ENCODE data around the gene RSRC1. TPM values are rescaled to one million over a fixed set of nuclear protein-coding genes. Genes with fewer than 3 reads are reported as not detected.

Gene RSRC1
- total RNA-seq, 1 experiment from 2014 or later: 37.9 TPM

DNA sequence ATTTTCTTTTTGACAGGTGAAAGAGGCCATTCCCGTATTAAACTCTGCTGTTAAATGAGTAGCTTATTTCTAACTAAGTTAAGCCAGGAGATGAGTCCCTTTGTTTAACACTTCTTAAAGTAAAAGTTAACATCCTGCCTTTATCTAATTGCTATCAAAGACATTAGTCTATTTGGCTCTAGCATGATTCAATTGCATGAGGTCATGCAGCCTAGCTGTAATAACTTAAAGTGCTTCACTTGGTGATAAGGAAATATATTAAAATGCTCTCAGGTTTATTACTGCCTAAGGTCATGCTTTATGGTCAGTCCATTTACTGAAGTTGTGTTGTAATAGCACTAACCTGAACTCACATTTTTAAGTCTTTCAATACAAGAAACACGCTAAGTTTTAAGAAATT is 378.8 kb downstream of the RSRC1 start:
- no peak overlapping the region for H2AK5ac ChIP-seq (ENCODE audit: insufficient read length, low read length)
- no peaks in the 10 kb centered on the region for H3K4me1 ChIP-seq (ENCODE audit: insufficient read depth, low read length)
- no peak overlapping the region for H2AFZ ChIP-seq (ENCODE audit: low read length)
- Mint-ChIP-seq H3K4me1 (peaks cover 0 to 5% of the 10 kb centered on the region in 2 experiments; a peak in 3 of 4 replicates), H3K27ac (no peak overlapping the region), H3K9me3 (peaks cover 2% of the 10 kb centered on the region in 2 experiments; a peak in 2 of 5 replicates), H3K4me3 (no peak overlapping the region), H3K36me3 (ENCODE audit: insufficient read depth in 1 of 3, low read depth in 3 of 3) (no peaks in the 10 kb centered on the region; a peak in 2 of 7 replicates), H3K27me3 (ENCODE audit: low read depth) (no peaks in the 10 kb centered on the region)
- H3K27me3 ChIP-seq (ENCODE audit: insufficient read depth, low read length): no peaks in the 10 kb centered on the region
- TF ChIP-seq, protein P1, sequence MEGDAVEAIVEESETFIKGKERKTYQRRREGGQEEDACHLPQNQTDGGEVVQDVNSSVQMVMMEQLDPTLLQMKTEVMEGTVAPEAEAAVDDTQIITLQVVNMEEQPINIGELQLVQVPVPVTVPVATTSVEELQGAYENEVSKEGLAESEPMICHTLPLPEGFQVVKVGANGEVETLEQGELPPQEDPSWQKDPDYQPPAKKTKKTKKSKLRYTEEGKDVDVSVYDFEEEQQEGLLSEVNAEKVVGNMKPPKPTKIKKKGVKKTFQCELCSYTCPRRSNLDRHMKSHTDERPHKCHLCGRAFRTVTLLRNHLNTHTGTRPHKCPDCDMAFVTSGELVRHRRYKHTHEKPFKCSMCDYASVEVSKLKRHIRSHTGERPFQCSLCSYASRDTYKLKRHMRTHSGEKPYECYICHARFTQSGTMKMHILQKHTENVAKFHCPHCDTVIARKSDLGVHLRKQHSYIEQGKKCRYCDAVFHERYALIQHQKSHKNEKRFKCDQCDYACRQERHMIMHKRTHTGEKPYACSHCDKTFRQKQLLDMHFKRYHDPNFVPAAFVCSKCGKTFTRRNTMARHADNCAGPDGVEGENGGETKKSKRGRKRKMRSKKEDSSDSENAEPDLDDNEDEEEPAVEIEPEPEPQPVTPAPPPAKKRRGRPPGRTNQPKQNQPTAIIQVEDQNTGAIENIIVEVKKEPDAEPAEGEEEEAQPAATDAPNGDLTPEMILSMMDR (conservative IDR thresholded peaks at IDR 0.05): no peak
- H2BK12ac ChIP-seq (ENCODE audit: insufficient read length, low read depth, low read length): no peak overlapping the region
- H3K27ac ChIP-seq (ENCODE audit: insufficient read length, low read depth, low read length): no peak overlapping the region
- H4K20me1 ChIP-seq (ENCODE audit: control insufficient read depth, insufficient read depth, insufficient read length): no peaks in the 10 kb centered on the region
- WGBS (ENCODE audit: extremely low coverage, insufficient read length, low lambda C conversion rate): no CpG with 5 or more reads among the region's 2 CpGs
- H3K23me2 ChIP-seq (ENCODE audit: insufficient read length, low read depth, low read length, poor library complexity, severe bottlenecking): no peaks in the 10 kb centered on the region
- H3K79me1 ChIP-seq (ENCODE audit: insufficient read depth, low read depth, low read length, poor library complexity, severe bottlenecking): no peaks in the 10 kb centered on the region
- H2BK20ac ChIP-seq (ENCODE audit: low read depth, low read length, poor library complexity, severe bottlenecking): no peak overlapping the region
- no peak overlapping the region for H4K5ac ChIP-seq (ENCODE audit: insufficient read length, low read depth, low read length)
- H3K4ac ChIP-seq (ENCODE audit: low read depth, low read length): no peak overlapping the region
- no peak overlapping the region for H3K18ac ChIP-seq (ENCODE audit: insufficient read length, low read depth, low read length)
- H3K9ac ChIP-seq (ENCODE audit: extremely low read depth, insufficient read length, low read length): no peak overlapping the region
- no peak overlapping the region for H3K23ac ChIP-seq (ENCODE audit: insufficient read length, low read depth, low read length)
- H2BK15ac ChIP-seq (ENCODE audit: low read depth, low read length): no peak overlapping the region
- H3T11ph ChIP-seq (ENCODE audit: low read length): no peak overlapping the region
- H3K9me3 ChIP-seq (ENCODE audit: control insufficient read depth, low read depth, low read length): no peaks in the 10 kb centered on the region
- H3K79me2 ChIP-seq (ENCODE audit: insufficient read depth, low read length): no peaks in the 10 kb centered on the region
- no peak overlapping the region for H2BK5ac ChIP-seq (ENCODE audit: insufficient read length, low read length)
- no peak overlapping the region for H4K91ac ChIP-seq (ENCODE audit: insufficient read length, low read depth, low read length)
- no peak for DNase-seq
- no peak overlapping the region for H3K56ac ChIP-seq (ENCODE audit: insufficient read length, low read depth, low read length)
- H3K4me2 ChIP-seq (ENCODE audit: insufficient read depth, insufficient read length, low read length): no peak overlapping the region
- H4K8ac ChIP-seq (replicated peaks; ENCODE audit: insufficient read length, low read depth, low read length): no peak overlapping the region
- no peak overlapping the region for H3K14ac ChIP-seq (ENCODE audit: insufficient read depth, low read length)
- H2BK120ac ChIP-seq (ENCODE audit: low read depth, low read length, poor library complexity, severe bottlenecking): no peak overlapping the region
